Skeletal muscle tissue (tissue), 4 donors: ENCODE data around the gene NLRX1. TPM values are rescaled to one million over a fixed set of nuclear protein-coding genes. Genes with fewer than 3 reads are reported as not detected.
A peak's percentile ranks its signal among the peaks of the same experiment; 100 is the strongest.

ENCODE experiments used
- H3K27ac ChIP-seq: one replicate; pipeline ENCODE4 v1.7.0; 2013; ENCODE audit warnings: mild to moderate bottlenecking, low read depth, low read length, inconsistent platforms
- H3K27me3 ChIP-seq, 3 donors: one replicate each; pipeline ENCODE4 v1.7.0; 2013; ENCODE audit warnings: low read length in 3 of 3; ENCODE audit not compliant: control insufficient read depth in 3 of 3, insufficient read depth in 3 of 3
- H3K36me3 ChIP-seq, 3 donors: one replicate each; pipeline ENCODE4 v1.7.0; 2013; ENCODE audit warnings: low read length in 3 of 3; ENCODE audit not compliant: control insufficient read depth in 3 of 3, insufficient read depth in 3 of 3
- H3K4me1 ChIP-seq, 3 donors: one replicate each; pipeline ENCODE4 v1.7.0; 2013; ENCODE audit warnings: low read length in 3 of 3, mild to moderate bottlenecking in 3 of 3; ENCODE audit not compliant: control insufficient read depth in 3 of 3, insufficient read depth in 3 of 3
- H3K4me3 ChIP-seq, 3 donors: one replicate each; pipeline ENCODE4 v1.7.0; 2013; ENCODE audit warnings: low read length in 3 of 3
- H3K9ac ChIP-seq, 3 donors: one replicate each; pipeline ENCODE4 v1.7.0; 2013; ENCODE audit warnings: low read length in 3 of 3, mild to moderate bottlenecking in 3 of 3, moderate library complexity in 2 of 3, low read depth in 1 of 3
- H3K9me3 ChIP-seq, 3 donors: one replicate each; pipeline ENCODE4 v1.7.0; 2013; ENCODE audit warnings: low read length in 3 of 3; ENCODE audit not compliant: control insufficient read depth in 3 of 3
- total RNA-seq: library from RNA; depleted of rRNA; stranded (reverse); fragments of >200 nt; gene quantifications from one replicate; pipeline ENCODE4 v1.2.3, GENCODE V29; 2014
- donor health status: Osteomylitis.

Gene NLRX1
- total RNA-seq, 1 donor from 2014 or later = 17.2 TPM

DNA sequence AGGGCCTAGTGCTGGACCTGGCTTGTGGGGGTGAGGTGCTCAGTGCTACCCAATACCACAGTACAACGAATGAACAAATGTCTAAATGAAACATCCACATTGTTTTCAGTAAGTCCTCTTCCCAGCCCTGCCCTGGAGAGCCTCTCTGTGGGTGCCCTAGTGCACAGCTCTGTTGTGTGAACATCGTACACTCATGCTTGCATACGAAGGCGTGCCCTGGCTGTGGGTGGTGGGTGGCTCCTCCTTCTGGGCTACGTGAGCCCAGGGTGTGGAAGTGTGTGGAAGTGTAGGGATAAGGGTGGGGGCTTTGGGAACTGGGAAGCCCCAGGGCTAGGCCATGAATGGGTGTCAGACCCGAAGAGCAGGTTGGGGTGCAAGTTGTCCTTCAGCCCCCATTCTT, 592 bp upstream of the NLRX1 start:
- peaks cover 5 to 8% (median 6%) of the 10 kb centered on the region in 3 donors for H3K36me3 ChIP-seq
- H3K27me3 ChIP-seq = no peaks in the 10 kb centered on the region
- peaks cover 4 to 10% (median 8%) of the 10 kb centered on the region in 3 donors for H3K4me1 ChIP-seq
- H3K9me3 ChIP-seq = no peaks in the 10 kb centered on the region
- H3K27ac ChIP-seq = no peak overlapping the region
- H3K9ac ChIP-seq = peak overlapping the region in 1 of 3 donors; percentile 92
- peak overlapping the region in 1 of 3 donors; percentile 87 for H3K4me3 ChIP-seq

GRCh38 chr11:119169282-119169719, 776 bp downstream of the NLRX1 start:
- H3K27ac ChIP-seq = peak overlapping the region; percentile 90
- H3K27me3 ChIP-seq = no peaks in the 10 kb centered on the region
- peak overlapping the region; percentile 84 to 97 (median 92) for H3K9ac ChIP-seq
- peak overlapping the region; percentile 85 to 88 (median 87) for H3K4me3 ChIP-seq
- H3K9me3 ChIP-seq = no peaks in the 10 kb centered on the region
- peaks cover 4 to 10% (median 8%) of the 10 kb centered on the region in 3 donors for H3K4me1 ChIP-seq
- peaks cover 17 to 19% (median 18%) of the 10 kb centered on the region in 3 donors for H3K36me3 ChIP-seq

DNA sequence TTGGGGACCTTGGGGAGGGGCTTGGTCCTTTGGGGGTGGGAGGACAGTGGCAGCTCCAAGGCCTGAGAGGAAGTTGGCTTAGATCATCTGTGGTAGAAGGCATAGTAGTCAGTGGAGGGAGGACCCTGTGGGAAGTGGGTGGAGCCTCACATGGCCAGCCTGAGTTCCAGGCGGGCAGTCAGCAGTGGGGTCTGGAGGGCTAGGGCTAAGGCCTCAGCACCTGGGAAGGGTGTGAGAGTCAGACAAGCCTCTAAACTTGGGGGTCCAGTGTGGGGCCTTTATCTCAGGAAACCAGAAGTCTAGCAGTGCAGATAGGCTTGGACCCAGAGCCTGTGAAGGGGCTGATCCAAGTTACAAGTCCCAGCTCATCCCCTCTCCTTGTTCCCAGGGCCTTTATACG, 4.0 kb downstream of the NLRX1 start:
- no peak overlapping the region for H3K4me3 ChIP-seq

DNA sequence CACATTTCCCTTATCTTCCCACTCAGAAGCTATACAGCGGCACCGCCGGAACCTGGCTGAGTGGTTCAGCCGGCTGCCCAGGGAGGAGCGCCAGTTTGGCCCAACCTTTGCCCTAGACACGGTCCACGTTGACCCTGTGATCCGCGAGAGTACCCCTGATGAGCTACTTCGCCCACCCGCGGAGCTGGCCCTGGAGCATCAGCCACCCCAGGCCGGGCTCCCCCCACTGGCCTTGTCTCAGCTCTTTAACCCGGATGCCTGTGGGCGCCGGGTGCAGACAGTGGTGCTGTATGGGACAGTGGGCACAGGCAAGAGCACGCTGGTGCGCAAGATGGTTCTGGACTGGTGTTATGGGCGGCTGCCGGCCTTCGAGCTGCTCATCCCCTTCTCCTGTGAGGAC, 4.9 kb downstream of the NLRX1 start:
- peaks cover 4 to 10% (median 8%) of the 10 kb centered on the region in 3 donors for H3K4me1 ChIP-seq
- peaks cover 35 to 39% (median 37%) of the 10 kb centered on the region in 3 donors for H3K36me3 ChIP-seq
- H3K9ac ChIP-seq = no peak overlapping the region
- no peaks in the 10 kb centered on the region for H3K9me3 ChIP-seq
- no peak overlapping the region for H3K27ac ChIP-seq
- no peak overlapping the region for H3K4me3 ChIP-seq
- no peaks in the 10 kb centered on the region for H3K27me3 ChIP-seq

More for the DNA sequence above, 4.0 kb downstream of the NLRX1 start:
- Histone ChIP-seq H3K9me3 (no peaks in the 10 kb centered on the region), H3K4me1 (peaks cover 4 to 10% (median 8%) of the 10 kb centered on the region in 3 donors), H3K27me3 (no peaks in the 10 kb centered on the region), H3K9ac (no peak overlapping the region), H3K36me3 (peaks cover 32 to 33% (median 33%) of the 10 kb centered on the region in 3 donors), H3K27ac (no peak overlapping the region)

GRCh38 chr11:119175493-119176077, 7.1 kb downstream of the NLRX1 start:
- Histone ChIP-seq H3K27ac (no peak overlapping the region), H3K27me3 (no peaks in the 10 kb centered on the region), H3K9me3 (no peaks in the 10 kb centered on the region), H3K4me1 (no peaks in the 10 kb centered on the region), H3K9ac (no peak overlapping the region), H3K4me3 (no peak overlapping the region), H3K36me3 (peaks cover 44 to 45% (median 44%) of the 10 kb centered on the region in 3 donors)

GRCh38 chr11:119178166-119178680, 9.7 kb downstream of the NLRX1 start:
- H3K27ac ChIP-seq = no peak overlapping the region
- H3K9me3 ChIP-seq = no peaks in the 10 kb centered on the region
- H3K4me3 ChIP-seq = no peak overlapping the region
- no peaks in the 10 kb centered on the region for H3K4me1 ChIP-seq
- H3K9ac ChIP-seq = no peak overlapping the region
- H3K27me3 ChIP-seq = no peaks in the 10 kb centered on the region
- peaks cover 48 to 52% (median 50%) of the 10 kb centered on the region in 3 donors for H3K36me3 ChIP-seq

DNA sequence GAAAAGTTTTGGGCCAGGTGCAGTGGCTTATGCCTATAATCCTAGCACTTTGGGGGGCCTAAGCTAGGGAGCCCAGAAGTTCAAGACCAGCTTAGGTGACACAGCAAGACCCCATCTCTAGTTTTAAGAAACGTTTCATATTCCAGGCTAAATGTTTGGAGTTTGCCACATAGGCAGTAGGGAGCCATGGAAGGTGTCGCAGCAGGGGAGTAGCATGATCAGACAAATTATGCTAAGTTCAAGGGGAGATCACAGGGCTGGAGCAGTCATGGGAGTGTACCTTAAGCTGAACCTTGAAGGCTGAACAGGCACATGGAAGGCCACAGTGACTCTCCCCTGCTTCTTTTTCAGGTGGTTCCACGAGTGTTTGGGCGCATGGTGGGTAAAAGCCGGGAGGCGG, 10.8 kb downstream of the NLRX1 start:
- Histone ChIP-seq H3K36me3 (peaks cover 44 to 49% (median 44%) of the 10 kb centered on the region in 3 donors), H3K9ac (no peak overlapping the region), H3K4me3 (no peak overlapping the region), H3K9me3 (no peaks in the 10 kb centered on the region), H3K27me3 (no peaks in the 10 kb centered on the region), H3K27ac (no peak overlapping the region), H3K4me1 (no peaks in the 10 kb centered on the region)

GRCh38 chr11:119179983-119180382, 11.5 kb downstream of the NLRX1 start:
- Histone ChIP-seq H3K27ac (no peak overlapping the region), H3K4me1 (no peaks in the 10 kb centered on the region), H3K9me3 (no peaks in the 10 kb centered on the region), H3K9ac (no peak overlapping the region), H3K36me3 (peaks cover 37 to 43% (median 38%) of the 10 kb centered on the region in 3 donors), H3K4me3 (no peak overlapping the region), H3K27me3 (no peaks in the 10 kb centered on the region)

DNA sequence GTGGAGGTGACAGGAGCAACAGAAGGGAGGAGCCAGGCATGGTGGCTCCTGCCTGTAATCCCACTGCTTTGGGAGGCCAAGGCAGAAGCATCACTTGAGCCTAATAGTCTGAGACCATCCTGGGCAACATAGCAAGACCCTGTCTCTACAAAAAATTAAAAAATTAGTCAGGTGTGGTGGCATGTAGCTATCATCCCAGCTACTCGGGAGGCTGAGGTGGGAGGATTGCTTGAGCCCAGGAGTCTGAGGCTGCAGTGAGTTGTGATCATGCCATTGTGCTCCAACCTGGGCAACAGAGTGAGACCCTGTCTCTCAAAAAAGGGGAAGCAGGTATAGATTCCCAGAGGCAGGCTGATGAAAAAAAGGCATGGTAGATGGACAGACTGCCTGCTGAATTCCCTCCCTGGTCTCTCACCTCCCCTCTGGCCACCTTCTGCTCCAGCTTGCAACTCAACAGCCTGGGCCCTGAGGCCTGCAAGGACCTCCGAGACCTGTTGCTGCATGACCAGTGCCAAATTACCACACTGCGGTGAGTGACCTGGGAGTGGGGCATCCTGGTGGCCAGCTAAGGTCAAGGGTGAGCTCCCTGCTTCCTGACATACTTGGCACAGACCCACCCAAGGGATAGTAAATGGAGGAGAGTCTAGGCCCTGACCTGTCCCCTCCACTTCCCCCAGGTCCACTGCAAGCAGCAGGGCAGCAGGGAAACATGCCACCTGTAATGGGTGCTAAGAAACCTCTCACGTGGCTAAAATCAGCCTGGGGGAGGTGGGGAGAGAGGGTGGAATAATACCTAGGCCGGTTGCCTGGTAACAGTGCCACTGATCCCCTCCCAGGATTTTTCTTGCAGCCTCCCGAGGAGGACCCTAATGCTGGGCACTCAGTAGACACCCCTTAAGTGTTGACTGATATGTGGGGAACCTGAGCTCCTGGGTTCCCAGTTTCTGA, 12.5 kb downstream of the NLRX1 start:
- Histone ChIP-seq H3K36me3 (peaks cover 28 to 35% (median 31%) of the 10 kb centered on the region in 3 donors), H3K27me3 (peaks cover 0 to 2% (median 0%) of the 10 kb centered on the region in 3 donors), H3K9me3 (no peaks in the 10 kb centered on the region), H3K27ac (no peak overlapping the region), H3K9ac (no peak overlapping the region), H3K4me1 (no peaks in the 10 kb centered on the region), H3K4me3 (no peak overlapping the region)
